GM21367 (cell line): ENCODE data around the gene ABCB9.

Experiments used
- ATAC-seq: cut with Tn5 transposase; IDR thresholded peaks from one replicate; pipeline ENCODE4 v1.9.1; 2021; ENCODE audit not compliant: unreplicated experiment

The ABCB9 gene

GRCh38 chr12:122982963-122983788, 16.9 kb upstream of the ABCB9 start:
- ATAC-seq = no peak

DNA sequence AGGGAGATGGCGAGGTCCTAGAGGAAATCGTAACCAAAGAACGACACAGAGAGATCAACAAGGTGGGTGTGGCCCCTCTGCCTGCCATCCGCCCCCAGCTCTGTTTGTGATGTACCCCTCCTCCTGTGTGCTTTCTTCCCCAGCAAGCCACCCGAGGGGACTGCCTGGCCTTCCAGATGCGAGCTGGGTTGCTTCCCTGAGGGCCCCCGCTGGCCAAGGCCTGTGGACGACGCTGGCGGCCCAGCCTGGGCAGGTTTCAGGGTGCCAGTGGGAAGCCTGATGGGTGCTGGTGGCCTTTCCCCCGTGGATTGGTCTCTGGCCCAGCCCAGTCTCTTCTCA, 16.2 kb upstream of the ABCB9 start:
- ATAC-seq = no peak

- no peak for ATAC-seq
These were observed 15.6 kb upstream of the ABCB9 start for GRCh38 chr12:122981587-122982476.

- ATAC-seq = no peak
These were observed 14.8 kb upstream of the ABCB9 start for GRCh38 chr12:122981036-122981471.

DNA sequence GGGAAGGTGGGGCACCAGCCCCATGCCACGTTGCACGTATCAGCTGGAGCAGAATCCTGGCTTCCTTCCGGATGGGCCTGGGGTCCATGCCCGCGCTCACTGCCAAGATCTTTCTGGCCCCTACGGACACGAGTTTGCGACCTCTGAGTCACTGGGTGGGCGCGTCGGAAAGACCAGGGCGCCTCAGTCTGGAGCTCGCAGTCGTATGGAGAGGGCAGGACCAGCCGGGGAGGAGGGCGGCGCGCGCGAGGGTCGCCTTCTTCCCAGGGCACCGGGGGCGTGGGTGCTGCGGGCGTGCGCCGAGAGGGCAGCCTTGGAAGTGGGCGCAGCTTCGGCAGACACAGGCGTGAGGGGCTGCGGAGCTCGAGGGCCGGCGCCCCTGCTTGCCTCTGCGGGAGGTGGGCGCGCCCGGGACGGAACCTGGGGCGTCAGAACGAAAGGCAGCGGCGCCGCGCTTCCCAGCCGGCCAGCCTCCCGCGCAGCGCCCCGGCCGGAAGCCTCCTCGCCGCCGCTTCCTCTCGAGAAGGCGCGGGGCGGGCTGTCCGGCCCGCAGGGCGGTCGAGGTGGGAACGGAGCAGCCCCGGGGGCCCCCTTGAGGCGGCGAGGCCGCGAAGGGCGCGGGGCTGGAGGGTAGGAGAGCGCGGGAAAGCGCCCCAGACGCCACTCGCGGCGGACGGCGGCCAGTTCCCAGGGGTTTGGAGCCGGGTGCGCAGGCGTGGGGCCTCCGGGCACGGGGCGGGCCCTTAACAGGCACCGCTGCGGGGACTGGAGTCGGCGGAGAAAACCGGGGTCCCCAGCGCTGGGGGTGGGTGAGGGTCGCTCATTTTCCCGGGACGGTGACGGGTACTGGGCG, 14.1 kb upstream of the ABCB9 start, which contains the start of gene ARL6IP4:
Gene ARL6IP4, plus strand, starts transcription at position 499 of the 853 bp plus-strand sequence. CDS start 459 bp downstream, outside the sequence.
- no peak for ATAC-seq

DNA sequence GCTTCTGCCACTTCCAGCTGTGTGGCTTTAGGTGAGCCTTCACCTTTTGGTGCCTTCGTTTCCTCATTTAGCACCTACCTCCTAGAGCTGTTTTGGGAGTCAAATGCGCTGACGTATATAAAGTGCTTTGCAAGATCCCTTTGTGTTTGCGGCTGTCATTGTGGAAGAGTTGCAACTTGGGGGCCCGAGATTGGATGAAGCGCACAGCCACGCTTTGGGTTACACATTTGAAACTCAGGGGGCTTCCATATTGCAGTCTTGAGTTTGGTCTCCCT, 13.6 kb upstream of the ABCB9 start:
- no peak for ATAC-seq

DNA sequence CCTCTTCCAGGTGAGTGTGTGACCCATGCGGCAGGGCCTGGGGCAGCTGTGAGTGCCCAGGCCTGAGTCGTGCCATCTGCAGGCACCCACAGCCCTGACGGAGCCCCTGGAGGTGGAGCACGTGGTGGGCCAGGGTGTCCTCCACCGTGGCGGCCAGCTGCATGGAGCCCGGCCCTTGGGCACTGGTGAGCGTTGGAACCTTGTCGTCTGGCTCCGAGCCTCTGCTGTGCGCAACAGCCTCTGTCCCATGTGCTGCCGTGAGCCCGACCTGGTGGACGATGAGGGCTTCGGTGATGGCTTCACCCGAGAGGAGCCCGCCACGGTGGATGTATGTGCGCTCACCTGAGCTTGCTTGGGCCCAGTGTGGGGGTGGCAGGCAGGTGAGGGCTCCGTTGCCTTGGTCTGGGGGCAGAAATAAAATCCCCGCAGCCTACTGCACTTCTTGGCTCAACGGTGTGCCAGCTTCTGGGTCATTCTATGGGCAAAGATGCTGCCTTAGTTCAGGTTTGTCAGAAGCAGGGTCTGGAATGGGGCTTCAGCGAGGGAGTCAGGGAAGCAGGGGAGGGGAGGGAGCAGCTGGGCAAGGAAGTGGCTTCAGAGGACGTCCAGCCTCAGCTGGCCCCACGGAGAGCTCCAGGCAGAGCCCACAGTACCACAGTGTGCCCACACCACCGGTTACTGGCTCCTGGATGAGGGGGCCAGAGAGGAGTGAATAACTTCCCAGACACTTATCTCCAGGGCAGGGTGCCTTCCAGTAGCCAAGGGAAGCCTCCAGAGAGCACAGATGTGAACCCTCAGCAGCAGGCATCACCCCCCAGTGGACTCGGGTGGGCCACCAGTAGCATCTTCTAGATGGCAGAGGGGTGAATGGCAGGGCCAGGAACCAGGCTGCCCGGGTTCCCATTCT, 13.0 kb upstream of the ABCB9 start:
- no peak for ATAC-seq

DNA sequence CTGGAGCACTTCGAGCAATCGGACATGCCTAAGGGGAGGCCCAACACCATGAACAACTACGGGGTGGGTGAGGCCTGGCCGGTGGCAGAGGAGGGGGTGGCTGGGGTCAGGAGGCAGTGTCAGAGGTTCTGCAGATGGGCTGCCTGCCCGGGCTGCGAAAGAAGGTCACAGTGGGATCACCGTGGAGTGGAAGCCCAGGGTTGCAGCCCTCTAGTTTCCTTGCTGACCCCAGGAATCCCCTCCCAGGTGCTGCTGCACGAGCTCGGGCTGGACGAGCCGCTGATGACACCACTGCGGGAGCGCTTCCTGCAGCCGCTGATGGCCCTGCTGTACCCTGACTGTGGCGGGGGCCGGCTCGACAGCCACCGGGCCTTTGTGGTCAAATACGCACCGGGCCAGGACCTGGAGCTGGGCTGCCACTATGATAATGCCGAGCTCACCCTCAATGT, 12.3 kb upstream of the ABCB9 start:
- no peak for ATAC-seq

DNA sequence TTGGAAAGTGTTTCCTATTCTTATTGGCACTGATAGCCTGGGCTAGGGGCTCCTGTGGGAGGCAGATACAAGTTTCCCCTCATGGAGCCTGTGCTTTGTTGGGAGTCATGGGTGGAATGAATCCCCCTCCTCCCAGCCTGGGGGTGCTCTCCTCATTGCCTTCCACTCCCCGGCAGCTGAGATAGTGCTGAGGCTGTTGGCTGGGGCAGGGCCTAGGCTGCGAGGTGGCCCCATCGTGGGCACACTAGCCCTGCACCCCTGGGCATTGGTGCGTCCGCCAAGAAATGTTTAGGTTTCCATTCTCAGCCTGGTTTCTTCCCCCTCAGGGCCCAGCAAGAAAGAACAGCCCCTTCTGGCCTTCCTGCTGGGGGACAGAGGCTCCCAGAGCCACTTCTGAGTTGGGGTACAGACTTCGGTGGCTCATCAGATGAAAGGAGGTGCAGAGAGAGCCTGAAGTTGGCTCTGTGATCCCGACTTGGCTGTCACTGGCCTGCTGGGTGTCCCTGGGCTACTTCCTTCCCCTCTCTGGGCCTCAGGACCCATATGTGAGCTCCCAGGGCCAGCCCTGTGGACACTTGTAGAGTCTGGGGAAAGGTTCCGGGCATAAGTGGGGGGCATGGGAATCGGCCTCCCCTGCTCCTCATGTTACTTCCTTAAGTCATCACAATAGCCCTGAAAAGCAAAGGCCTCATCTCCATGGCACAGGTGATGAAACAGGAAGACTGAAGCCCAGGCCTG, 11.6 kb upstream of the ABCB9 start:
- no peak for ATAC-seq

DNA sequence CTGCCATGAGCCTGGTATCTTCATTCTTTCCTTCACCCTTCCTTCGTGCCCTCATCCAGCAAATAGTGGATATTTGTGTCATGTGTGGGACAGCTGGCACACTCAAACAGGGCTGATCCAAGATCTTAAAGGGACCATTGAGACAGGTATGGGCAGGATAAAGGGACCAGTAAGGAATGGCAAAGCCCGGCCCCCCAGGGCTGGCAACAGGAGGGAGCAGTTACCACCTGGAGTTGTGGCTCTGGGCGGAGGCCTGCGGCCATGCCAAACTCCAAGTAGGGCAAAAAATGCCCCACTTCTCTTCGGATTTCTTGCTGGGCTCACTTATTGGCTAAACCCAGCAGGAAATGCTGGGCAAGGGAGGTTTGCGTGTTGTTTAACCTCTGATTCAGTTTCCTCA, 10.9 kb upstream of the ABCB9 start:
- no peak for ATAC-seq

DNA sequence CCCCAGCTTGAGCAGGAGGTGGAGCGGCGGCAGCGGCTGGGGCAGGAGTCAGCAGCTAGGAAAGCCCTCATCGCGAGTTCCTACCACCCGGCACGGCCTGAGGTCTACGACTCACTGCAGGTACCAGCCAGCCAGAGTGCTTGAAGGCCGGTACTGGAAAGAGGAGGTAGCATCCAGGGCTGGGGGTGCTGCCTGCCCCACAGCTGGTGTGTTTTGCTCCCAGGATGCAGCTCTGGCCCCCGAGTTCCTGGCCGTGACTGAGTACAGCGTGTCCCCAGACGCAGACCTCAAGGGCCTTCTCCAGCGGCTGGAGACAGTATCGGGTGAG, 10.3 kb upstream of the ABCB9 start:
- ATAC-seq = no peak

GRCh38 chr12:122975790-122976647, 9.8 kb upstream of the ABCB9 start:
- no peak for ATAC-seq

DNA sequence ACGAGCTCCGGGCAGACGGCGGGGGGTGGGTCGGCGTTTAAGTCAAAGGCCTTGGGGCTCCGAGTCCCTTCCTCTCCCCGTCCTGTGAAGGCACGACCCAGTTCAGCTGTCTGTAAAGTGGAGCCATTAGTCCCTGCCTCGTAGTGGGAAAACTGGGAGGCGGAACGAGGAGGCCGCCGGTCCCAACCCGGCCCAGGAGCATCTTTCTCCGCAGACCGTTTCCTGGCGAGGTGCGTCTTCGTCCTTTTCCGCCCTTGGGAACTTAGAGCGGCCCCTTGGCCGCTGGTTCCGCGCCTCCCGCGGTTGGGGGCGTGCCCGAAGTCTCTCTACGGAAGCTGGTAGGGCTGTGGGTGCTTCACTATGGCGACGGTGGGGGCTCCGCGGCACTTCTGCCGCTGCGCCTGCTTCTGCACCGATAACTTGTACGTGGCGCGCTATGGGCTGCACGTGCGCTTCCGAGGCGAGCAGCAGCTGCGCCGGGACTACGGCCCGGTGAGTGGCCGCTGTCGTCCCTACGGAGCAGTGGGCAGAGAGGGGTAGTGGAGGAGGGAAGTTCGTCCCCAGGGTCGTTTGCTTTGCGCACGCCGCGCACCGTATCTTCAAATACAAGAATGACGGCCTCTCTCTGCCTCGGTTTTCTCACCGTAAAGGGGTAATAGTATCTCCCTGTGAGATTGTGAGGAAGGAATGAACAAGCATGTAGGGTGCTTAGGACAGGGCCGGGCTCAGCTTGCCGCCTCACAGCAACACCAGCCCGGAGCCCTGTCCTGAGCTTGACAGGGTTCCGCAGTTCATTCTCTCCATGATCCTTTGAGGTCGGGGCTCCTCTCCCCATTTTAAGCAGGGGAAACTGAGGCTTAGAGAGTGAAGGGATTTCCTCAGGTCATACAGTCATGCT, 8.9 kb upstream of the ABCB9 start, which contains the start of gene OGFOD2:
Gene OGFOD2, plus strand, starts transcription at position 353 of the 898 bp plus-strand sequence. Its CDS starts 8 bp downstream, at position 361.
- ATAC-seq = peak; percentile 63

DNA sequence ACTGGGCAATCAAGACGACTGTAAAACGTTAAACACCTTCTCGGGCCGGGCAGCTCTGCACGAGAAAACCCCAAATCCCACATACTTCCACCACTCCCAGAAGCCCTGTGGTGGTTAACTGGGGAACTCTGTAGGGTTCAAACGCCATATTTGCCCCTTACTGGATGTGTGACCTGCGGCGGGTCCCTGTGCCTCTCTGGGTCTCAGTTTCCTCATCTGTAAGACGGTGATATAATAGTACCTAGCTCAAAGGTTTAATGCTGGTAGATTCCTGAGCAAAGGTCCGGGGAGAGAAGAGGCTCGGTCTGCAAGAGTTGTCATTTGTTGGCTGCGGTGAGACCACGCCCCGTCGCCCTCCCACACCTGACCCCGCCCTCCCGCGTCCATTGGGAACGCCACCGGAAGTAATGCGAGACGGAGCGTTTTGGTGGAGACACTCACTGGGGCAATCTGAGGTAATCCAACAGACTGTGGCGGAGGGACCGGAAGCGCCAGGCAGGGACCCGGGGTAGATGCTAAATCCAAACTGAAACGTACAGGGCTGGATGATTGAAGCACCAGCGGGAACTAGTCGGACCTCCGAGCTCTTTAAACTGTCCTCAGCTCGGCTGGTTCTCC, 8.1 kb upstream of the ABCB9 start:
- ATAC-seq = peak; percentile 66

DNA sequence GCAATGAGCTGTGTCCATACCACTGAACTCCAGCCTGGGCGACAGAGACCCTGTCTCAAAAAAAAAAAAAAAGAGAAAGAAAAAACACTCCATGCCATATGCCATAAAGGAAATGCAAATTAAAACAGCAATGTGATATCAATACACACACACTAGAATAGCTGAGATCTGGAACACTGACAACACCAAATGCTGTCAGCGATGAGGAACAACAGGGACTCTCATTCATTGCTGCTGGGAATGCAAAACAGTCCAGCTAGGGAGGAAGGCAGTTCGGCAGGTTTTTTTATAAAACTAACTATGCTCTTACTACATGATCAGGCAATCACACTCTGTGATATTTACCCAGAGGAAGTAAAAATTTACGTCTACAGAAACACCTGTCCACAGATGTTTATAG, 3.4 kb upstream of the ABCB9 start:
- ATAC-seq = no peak

- ATAC-seq = no peak
These were observed 1.8 kb upstream of the ABCB9 start for GRCh38 chr12:122968104-122968503.
